CD14-positive monocyte (primary cell): ENCODE data around the gene ZNF474. TPM values are rescaled to one million over a fixed set of nuclear protein-coding genes. Genes with fewer than 3 reads are reported as not detected.

Experiments used
- DNase-seq, 3 donors: peaks; one replicate each; pipeline ENCODE4 v3.0.0-alpha.2; 2011 to 2022
- H2AFZ ChIP-seq: 2 replicates; pipeline ENCODE4 v1.6.0; 2012; ENCODE audit warnings: mild to moderate bottlenecking, low read depth, low read length, inconsistent platforms; ENCODE audit not compliant: insufficient read depth, poor library complexity, severe bottlenecking
- H3K27ac ChIP-seq, 2 donors: 1 replicate in 1 of 2; 2 replicates in 1 of 2; pipeline ENCODE4 v1.5.1; 2012 to 2013; ENCODE audit warnings: low read length in 2 of 2, control low read depth in 1 of 2, inconsistent platforms in 1 of 2, low read depth in 1 of 2, mild to moderate bottlenecking in 1 of 2
- H3K27me3 ChIP-seq, 2 donors: one replicate each; pipeline versions ENCODE4 v1.6.0 to v1.6.1; 2011 to 2013; ENCODE audit warnings: low read length in 2 of 2; ENCODE audit not compliant: control insufficient read depth in 2 of 2, insufficient read depth in 2 of 2
- H3K36me3 ChIP-seq, 2 donors: replicated peaks in 1 of 2; 1 replicate in 1 of 2; 2 replicates in 1 of 2; pipeline versions ENCODE4 v1.5.1 to v1.6.1; 2012 to 2013; ENCODE audit warnings: low read length in 2 of 2, control low read depth in 1 of 2, inconsistent platforms in 1 of 2, mild to moderate bottlenecking in 1 of 2; ENCODE audit not compliant: insufficient read depth in 2 of 2, control insufficient read depth in 1 of 2
- H3K4me1 ChIP-seq, 2 donors: 1 replicate in 1 of 2; 2 replicates in 1 of 2; pipeline versions ENCODE4 v1.5.1 to v1.6.1; 2012 to 2013; ENCODE audit warnings: low read length in 2 of 2, control low read depth in 1 of 2, inconsistent platforms in 1 of 2, mild to moderate bottlenecking in 1 of 2, moderate library complexity in 1 of 2; ENCODE audit not compliant: insufficient read depth in 2 of 2, control insufficient read depth in 1 of 2
- H3K4me2 ChIP-seq: replicated peaks from 2 replicates; pipeline ENCODE3; 2012; ENCODE audit warnings: low read length, moderate library complexity, mild to moderate bottlenecking; ENCODE audit not compliant: poor library complexity, severe bottlenecking; ENCODE audit errors: extremely low read depth
- H3K4me3 ChIP-seq, 3 experiments: fragments of 200-600 bp in 1 of 3; sonication (generic) in 1 of 3; replicated peaks in 1 of 3; 1 replicate in 2 of 3; 2 replicates in 1 of 3; pipeline ENCODE4 v1.5.1; 2011 to 2013; ENCODE audit warnings: low read length in 3 of 3, mild to moderate bottlenecking in 3 of 3, control low read depth in 2 of 3, low read depth in 2 of 3, inconsistent platforms in 1 of 3, moderate library complexity in 1 of 3
- H3K79me2 ChIP-seq: 2 replicates; pipeline ENCODE4 v1.6.0; 2012; ENCODE audit warnings: mild to moderate bottlenecking, control low read depth, inconsistent platforms, low read length, moderate library complexity; ENCODE audit not compliant: insufficient read depth
- H3K9ac ChIP-seq: 2 replicates; pipeline ENCODE4 v1.6.0; 2017; ENCODE audit warnings: low read length, mild to moderate bottlenecking; ENCODE audit not compliant: insufficient read depth, poor library complexity, severe bottlenecking
- H3K9me3 ChIP-seq, 2 donors: replicated peaks in 1 of 2; 1 replicate in 1 of 2; 2 replicates in 1 of 2; pipeline versions ENCODE4 v1.5.1 to v1.6.1; 2012 to 2013; ENCODE audit warnings: low read length in 2 of 2, control low read depth in 1 of 2; ENCODE audit not compliant: control insufficient read depth in 1 of 2, insufficient read depth in 1 of 2
- H4K20me1 ChIP-seq: 2 replicates; pipeline ENCODE4 v1.6.0; 2012; ENCODE audit warnings: mild to moderate bottlenecking, low read length, control low read depth, moderate library complexity; ENCODE audit not compliant: insufficient read depth
- H3K27ac Mint-ChIP-seq, 7 donors: one replicate each; pipeline ENCODE4 v1.8.0; 2020; ENCODE audit warnings: mild to moderate bottlenecking in 7 of 7, mixed read lengths in 7 of 7, moderate library complexity in 6 of 7, inconsistent platforms in 2 of 7
- H3K27me3 Mint-ChIP-seq, 3 donors: one replicate each; pipeline ENCODE4 v1.8.0; 2021 to 2022; ENCODE audit warnings: low read depth in 3 of 3, mild to moderate bottlenecking in 3 of 3, mixed read lengths in 3 of 3, moderate library complexity in 3 of 3, inconsistent platforms in 1 of 3
- H3K36me3 Mint-ChIP-seq, 2 donors: one replicate each; pipeline ENCODE4 v1.8.0; 2020; ENCODE audit warnings: mixed read lengths in 2 of 2, inconsistent platforms in 1 of 2, mild to moderate bottlenecking in 1 of 2
- H3K4me1 Mint-ChIP-seq: one replicate; pipeline ENCODE4 v1.8.0; 2020; ENCODE audit warnings: mild to moderate bottlenecking, mixed read lengths
- H3K4me3 Mint-ChIP-seq, 2 donors: one replicate each; pipeline ENCODE4 v1.8.0; 2020; ENCODE audit warnings: mild to moderate bottlenecking in 2 of 2, mixed read lengths in 2 of 2, moderate library complexity in 1 of 2
- H3K9me3 Mint-ChIP-seq, 7 donors: one replicate each; pipeline ENCODE4 v1.8.0; 2020 to 2022; ENCODE audit warnings: mixed read lengths in 7 of 7, mild to moderate bottlenecking in 6 of 7, moderate library complexity in 6 of 7, inconsistent platforms in 2 of 7
- CTCF ChIP-seq: fragments of 200-600 bp; IDR thresholded peaks from one replicate; pipeline ENCODE4 v1.8.0; 2022; ENCODE audit warnings: antibody characterized with exemption, mild to moderate bottlenecking
- WGBS: methylation state at CpG from one replicate; pipeline ENCODE4 v1.1.5; 2013; ENCODE audit warnings: missing lambda C conversion rate; ENCODE audit not compliant: insufficient coverage; 5-methylcytosine and 5-hydroxymethylcytosine counted together
- intact Hi-C, 2 donors: fragments of 100-400 bp; cut with micrococcal nuclease; formaldehyde crosslinking; loops; one replicate each; pipeline versions ENCODE4 v1.15.0 to v1.15.1; 2023
- polyA plus RNA-seq, 3 donors: library from polyadenylated mRNA; depleted of rRNA in 1 of 3; unstranded in 2 of 3; stranded (reverse) in 1 of 3; fragments of 300-500 nt in 2 of 3; fragments of >200 nt in 1 of 3; fragmentation: Illumina TruSeq in 2 of 3; gene quantifications; 1 replicate in 2 of 3; 2 replicates in 1 of 3; pipeline ENCODE4 v1.2.3, GENCODE V29; 2012 to 2021

Gene ZNF474
- polyA plus RNA-seq, 3 donors, result 0.09 TPM; not detected in 2

- H3K27me3 Mint-ChIP-seq, result peaks cover 0 to 2% (median 1%) of the 10 kb centered on the region in 3 donors
- DNase-seq, result no peak
- Histone ChIP-seq H2AFZ (no peak overlapping the region), H3K4me3 (no peak overlapping the region), H3K9ac (no peak overlapping the region), H3K36me3 (no peaks in the 10 kb centered on the region), H4K20me1 (no peaks in the 10 kb centered on the region), H3K27ac (no peak overlapping the region), H3K79me2 (no peaks in the 10 kb centered on the region), H3K4me1 (no peaks in the 10 kb centered on the region), H3K27me3 (no peaks in the 10 kb centered on the region), H3K4me2 (no peak overlapping the region), H3K9me3 (no peaks in the 10 kb centered on the region)
- no peak for TF ChIP-seq CTCF
- H3K4me3 Mint-ChIP-seq, result no peak overlapping the region
- H3K27ac Mint-ChIP-seq, result no peak overlapping the region
- intact Hi-C loops, result no loop called here
- H3K9me3 Mint-ChIP-seq, result peaks cover 0 to 3% (median 0%) of the 10 kb centered on the region in 7 donors
- H3K36me3 Mint-ChIP-seq, result no peaks in the 10 kb centered on the region
- WGBS, result 100% methylated on average over 1 of the region's 2 CpGs
- no peaks in the 10 kb centered on the region for H3K4me1 Mint-ChIP-seq
These were observed 8.9 kb upstream of the ZNF474 start for GRCh38 chr5:122120493-122120892.

DNA sequence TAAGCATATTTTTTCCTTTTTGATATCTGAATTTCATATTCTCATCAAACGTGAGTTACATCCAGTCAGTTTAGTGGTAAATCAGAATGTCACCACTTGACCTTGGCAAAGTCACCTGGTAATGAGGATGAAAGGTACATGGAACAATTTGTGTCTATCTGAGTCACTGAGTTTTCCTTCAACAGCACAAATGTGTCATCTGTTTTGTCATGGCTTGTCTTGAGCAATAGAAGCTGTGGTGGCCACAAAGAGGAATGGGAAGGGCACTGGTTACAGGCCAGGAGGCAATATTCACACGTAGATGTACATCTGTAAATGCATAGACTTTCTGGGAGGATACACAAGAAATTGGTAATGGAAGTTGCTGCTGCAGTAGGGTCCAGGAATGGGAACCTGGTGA lies 8.4 kb upstream of the ZNF474 start:
- Histone ChIP-seq H3K36me3 (no peaks in the 10 kb centered on the region), H3K4me2 (no peak overlapping the region), H3K27me3 (no peaks in the 10 kb centered on the region), H4K20me1 (no peaks in the 10 kb centered on the region), H3K4me1 (no peaks in the 10 kb centered on the region), H3K27ac (no peak overlapping the region), H3K79me2 (no peaks in the 10 kb centered on the region), H3K9me3 (no peaks in the 10 kb centered on the region), H3K4me3 (no peak overlapping the region), H2AFZ (no peak overlapping the region), H3K9ac (no peak overlapping the region)
- WGBS, result 7% methylated on average over 1 of the region's 2 CpGs
- intact Hi-C loops, result no loop called here
- Mint-ChIP-seq H3K27ac (no peak overlapping the region), H3K4me3 (no peak overlapping the region), H3K4me1 (no peaks in the 10 kb centered on the region), H3K27me3 (peaks cover 0 to 2% (median 1%) of the 10 kb centered on the region in 3 donors), H3K9me3 (peaks cover 0 to 3% (median 0%) of the 10 kb centered on the region in 7 donors), H3K36me3 (no peaks in the 10 kb centered on the region)
- DNase-seq, result no peak
- TF ChIP-seq CTCF, result no peak
